Keratinocyte (primary cell): ENCODE data around the gene SPR.

ENCODE experiments used
- EZH2 ChIP-seq: IDR thresholded peaks from one replicate; pipeline ENCODE4 v1.6.1; 2012; ENCODE audit warnings: inconsistent platforms, mild to moderate bottlenecking, low read length, moderate library complexity
- TF ChIP-seq, protein P1 (sequence below), 3 experiments: IDR thresholded peaks in 1 of 3; conservative IDR thresholded peaks in 1 of 3; optimal IDR thresholded peaks in 1 of 3; 2 replicates in 2 of 3; 3 replicates in 1 of 3; pipeline versions ENCODE3 to v1.5.1; 2011; ENCODE audit warnings: low read length in 3 of 3, mild to moderate bottlenecking in 3 of 3, moderate library complexity in 2 of 3, control low read depth in 1 of 3, inconsistent platforms in 1 of 3; ENCODE audit not compliant: insufficient read depth in 2 of 3; ENCODE audit errors: extremely low read depth in 1 of 3

DNA sequence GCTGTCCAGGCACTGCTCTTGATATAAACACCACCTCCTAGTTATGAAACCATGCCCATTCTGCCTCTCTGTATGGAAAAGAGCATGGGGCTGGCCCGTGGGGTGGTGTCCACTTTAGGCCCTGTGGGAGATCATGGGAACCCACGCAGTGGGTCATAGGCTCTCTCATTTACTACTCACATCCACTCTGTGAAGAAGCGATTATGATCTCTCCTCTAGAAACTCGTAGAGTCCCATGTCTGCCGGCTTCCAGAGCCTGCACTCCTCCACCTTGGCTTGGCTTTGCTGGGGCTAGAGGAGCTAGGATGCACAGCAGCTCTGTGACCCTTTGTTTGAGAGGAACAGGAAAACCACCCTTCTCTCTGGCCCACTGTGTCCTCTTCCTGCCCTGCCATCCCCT lies 46.0 kb downstream of the SPR start:
- TF ChIP-seq, protein P1, sequence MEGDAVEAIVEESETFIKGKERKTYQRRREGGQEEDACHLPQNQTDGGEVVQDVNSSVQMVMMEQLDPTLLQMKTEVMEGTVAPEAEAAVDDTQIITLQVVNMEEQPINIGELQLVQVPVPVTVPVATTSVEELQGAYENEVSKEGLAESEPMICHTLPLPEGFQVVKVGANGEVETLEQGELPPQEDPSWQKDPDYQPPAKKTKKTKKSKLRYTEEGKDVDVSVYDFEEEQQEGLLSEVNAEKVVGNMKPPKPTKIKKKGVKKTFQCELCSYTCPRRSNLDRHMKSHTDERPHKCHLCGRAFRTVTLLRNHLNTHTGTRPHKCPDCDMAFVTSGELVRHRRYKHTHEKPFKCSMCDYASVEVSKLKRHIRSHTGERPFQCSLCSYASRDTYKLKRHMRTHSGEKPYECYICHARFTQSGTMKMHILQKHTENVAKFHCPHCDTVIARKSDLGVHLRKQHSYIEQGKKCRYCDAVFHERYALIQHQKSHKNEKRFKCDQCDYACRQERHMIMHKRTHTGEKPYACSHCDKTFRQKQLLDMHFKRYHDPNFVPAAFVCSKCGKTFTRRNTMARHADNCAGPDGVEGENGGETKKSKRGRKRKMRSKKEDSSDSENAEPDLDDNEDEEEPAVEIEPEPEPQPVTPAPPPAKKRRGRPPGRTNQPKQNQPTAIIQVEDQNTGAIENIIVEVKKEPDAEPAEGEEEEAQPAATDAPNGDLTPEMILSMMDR (optimal IDR thresholded peaks at IDR 0.05 in 1 of 3, IDR thresholded peaks at IDR 0.05 in 1 of 3, conservative IDR thresholded peaks at IDR 0.05 in 1 of 3; ENCODE audit: extremely low read depth in 1 of 3, insufficient read depth in 2 of 3, low read length in 3 of 3) = no peak
- TF ChIP-seq EZH2 = no peak
